GM10266 (cell line): Measurements from ENCODE around the gene IRS2.

Experiments
- DNase-seq: peaks from one replicate; pipeline ENCODE4 v3.0.0; 2012; ENCODE audit errors: extremely low spot score
- TF ChIP-seq, protein P1 (sequence below): IDR thresholded peaks from 2 replicates; pipeline ENCODE4 v1.5.1; 2012; ENCODE audit warnings: mild to moderate bottlenecking, low read depth; ENCODE audit not compliant: control insufficient read depth, insufficient read depth; ENCODE audit errors: missing control alignments

The IRS2 gene

DNA sequence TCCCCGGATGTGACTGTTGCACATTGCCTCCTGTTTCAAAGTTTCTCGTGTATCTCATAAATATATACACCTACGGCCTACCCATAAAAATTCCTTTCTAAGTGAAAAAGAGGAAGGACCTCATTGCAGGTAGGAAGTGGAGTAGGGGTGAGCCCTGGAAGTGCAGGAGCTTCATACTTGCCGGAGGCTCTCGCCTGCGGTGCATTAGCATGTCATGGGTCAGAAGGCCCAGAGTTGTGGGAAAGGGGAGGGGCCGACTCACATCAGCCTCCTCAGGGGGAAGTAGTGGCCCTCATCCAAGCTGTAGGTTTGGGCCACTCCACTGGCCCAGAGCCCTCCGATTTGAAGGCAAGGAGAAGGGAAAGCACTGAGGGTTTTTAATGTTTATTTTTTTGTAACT, 26.0 kb upstream of the IRS2 start:
- DNase-seq = no peak
- TF ChIP-seq, protein P1, sequence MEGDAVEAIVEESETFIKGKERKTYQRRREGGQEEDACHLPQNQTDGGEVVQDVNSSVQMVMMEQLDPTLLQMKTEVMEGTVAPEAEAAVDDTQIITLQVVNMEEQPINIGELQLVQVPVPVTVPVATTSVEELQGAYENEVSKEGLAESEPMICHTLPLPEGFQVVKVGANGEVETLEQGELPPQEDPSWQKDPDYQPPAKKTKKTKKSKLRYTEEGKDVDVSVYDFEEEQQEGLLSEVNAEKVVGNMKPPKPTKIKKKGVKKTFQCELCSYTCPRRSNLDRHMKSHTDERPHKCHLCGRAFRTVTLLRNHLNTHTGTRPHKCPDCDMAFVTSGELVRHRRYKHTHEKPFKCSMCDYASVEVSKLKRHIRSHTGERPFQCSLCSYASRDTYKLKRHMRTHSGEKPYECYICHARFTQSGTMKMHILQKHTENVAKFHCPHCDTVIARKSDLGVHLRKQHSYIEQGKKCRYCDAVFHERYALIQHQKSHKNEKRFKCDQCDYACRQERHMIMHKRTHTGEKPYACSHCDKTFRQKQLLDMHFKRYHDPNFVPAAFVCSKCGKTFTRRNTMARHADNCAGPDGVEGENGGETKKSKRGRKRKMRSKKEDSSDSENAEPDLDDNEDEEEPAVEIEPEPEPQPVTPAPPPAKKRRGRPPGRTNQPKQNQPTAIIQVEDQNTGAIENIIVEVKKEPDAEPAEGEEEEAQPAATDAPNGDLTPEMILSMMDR = no peak

GRCh38 chr13:109810761-109811510, 24.6 kb upstream of the IRS2 start:
- no peak for DNase-seq
- TF ChIP-seq, protein P1 = no peak

DNA sequence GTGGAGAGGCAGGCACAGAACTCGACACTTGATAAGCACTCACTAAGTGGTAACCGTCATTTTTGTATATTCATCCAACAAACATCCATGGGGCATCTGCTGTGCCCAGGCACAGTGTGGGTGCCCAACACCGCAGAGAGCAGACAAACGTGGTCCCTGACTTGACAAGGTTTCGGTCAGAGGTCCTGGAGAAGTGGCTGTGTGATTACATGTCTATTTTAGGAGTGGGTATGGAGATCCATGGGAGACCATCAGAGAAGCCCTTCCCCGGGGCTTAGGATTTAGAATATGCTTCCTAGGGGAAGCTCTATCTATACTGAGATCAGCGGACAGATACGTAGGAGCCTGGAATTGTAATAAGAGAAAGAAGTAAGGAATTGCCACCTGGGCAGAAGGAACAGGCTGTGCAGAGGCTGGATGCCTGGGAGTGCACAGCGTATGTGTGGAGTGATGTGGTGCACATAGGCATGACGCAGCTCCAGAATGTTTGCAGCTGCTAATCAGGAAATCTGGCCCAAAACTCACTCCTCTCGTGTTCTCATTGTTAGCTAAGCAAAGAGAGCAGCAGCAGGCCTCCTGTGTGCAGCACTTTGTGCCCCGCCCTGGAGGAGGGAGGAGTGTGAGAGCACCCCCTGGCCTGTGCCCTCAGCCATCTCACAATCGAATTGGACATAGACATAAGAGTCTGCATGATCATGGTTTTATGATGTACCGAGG, 23.0 kb upstream of the IRS2 start:
- TF ChIP-seq, protein P1 = no peak
- DNase-seq = no peak

- TF ChIP-seq, protein P1 = no peak
- DNase-seq = no peak
These were observed 21.0 kb upstream of the IRS2 start for GRCh38 chr13:109807345-109807744.

GRCh38 chr13:109804654-109805053, 18.3 kb upstream of the IRS2 start:
- no peak for DNase-seq
- TF ChIP-seq, protein P1 = no peak

DNA sequence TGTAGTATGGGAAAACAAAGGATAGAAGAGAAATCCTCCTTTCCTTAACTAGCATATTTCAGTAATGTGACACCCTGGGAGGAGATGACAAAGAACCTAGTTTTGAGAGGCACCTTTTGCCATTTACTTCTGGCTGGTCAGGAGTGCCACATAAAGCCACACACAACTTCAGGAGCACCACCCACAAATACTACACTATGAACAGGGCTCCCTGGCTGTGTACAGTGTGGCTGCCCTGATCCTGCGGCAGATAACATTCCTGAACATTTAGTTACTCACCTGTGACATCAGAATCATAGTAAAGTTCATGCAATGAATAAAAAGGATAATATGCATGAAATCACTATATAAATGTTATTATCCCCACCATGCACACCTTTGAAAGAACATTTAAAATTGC, 17.4 kb upstream of the IRS2 start:
- TF ChIP-seq, protein P1 = no peak
- no peak for DNase-seq

DNA sequence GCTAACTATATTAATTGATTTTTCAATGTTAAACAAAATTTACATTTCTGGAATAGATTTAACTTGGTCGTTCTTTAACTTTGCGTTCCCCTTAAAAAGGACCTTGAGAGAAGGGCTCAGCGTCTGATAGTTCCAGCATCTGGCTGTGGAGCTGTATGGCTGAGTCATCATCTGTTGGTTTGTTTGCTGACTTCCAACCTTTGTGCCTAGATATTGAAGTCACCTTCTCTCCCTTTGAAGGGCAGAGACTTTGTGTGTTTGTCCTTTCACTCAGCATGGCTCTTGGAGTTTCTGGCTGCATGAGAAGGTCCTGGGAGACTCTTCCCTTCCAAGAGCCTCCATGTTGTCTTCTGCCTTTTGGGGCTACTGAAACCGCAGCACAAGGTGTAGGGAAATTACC, 16.6 kb upstream of the IRS2 start:
- no peak for DNase-seq
- TF ChIP-seq, protein P1 = no peak
